K562 (cell line): ENCODE data around the gene WDR90. TPM values are rescaled to one million over a fixed set of nuclear protein-coding genes. Genes with fewer than 3 reads are reported as not detected.

ENCODE experiments used
- ATAC-seq: fragments of 200-7000 bp; cut with Tn5 transposase; 3 replicates; pipeline ENCODE4 v1.9.1; 2020; ENCODE audit warnings: moderate library complexity
- BruUV-seq: library from RNA; stranded (reverse); fragments of 400-500 nt; replicated peaks from 2 replicates; lab custom pipeline; 2021; lab: Mats Ljungman, UMichigan
- CTCF ChIA-PET: fragments of 300-600 bp; formaldehyde crosslinking; extraction: SDS; loops from one replicate; lab custom pipeline; 2021; ENCODE audit warnings: low intra/inter-chr PET ratio; lab: Yijun Ruan, JAX
- POLR2A ChIA-PET: fragments of 300-600, 350-650 bp; sonication (Branson Sonifier 250); formaldehyde crosslinking; extraction: SDS; loops from one replicate; lab custom pipeline; 2021; ENCODE audit warnings: antibody characterized with exemption, inconsistent platforms; lab: Yijun Ruan, JAX
- DNase-seq, 4 experiments: peaks; one replicate each; pipeline versions ENCODE4 v3.0.0 to v3.0.0-alpha.2; 2011 to 2018; ENCODE audit warnings: low spot score in 3 of 4, mixed read lengths in 3 of 4; ENCODE audit errors: extremely low read depth in 1 of 4
- FAIRE-seq: peaks from 2 replicates; lab custom pipeline; 2011; peaks lifted over from hg19 to GRCh38; lab: Jason Lieb, UNC
- H2AFZ ChIP-seq: 2 replicates; pipeline ENCODE4 v1.6.0; 2011; ENCODE audit warnings: low read depth, low read length, control low read depth, inconsistent platforms
- H3K27ac ChIP-seq: fragments of 200-600 bp; 3 replicates; pipeline ENCODE4 v1.8.0; 2011; ENCODE audit warnings: low read depth, mild to moderate bottlenecking, control low read depth, inconsistent platforms, low read length, moderate library complexity, mixed read lengths; ENCODE audit errors: extremely low read depth
- H3K27me3 ChIP-seq, 2 experiments: fragments of 300-600 bp in 1 of 2; 2 replicates in 1 of 2; 3 replicates in 1 of 2; pipeline versions ENCODE4 v1.6.0 to v1.8.0; 2011; ENCODE audit warnings: inconsistent platforms in 2 of 2, low read length in 2 of 2, mild to moderate bottlenecking in 1 of 2, mixed read lengths in 1 of 2, moderate library complexity in 1 of 2; ENCODE audit not compliant: control insufficient read depth in 2 of 2, insufficient read depth in 2 of 2
- H3K36me3 ChIP-seq: fragments of 300-600 bp; 3 replicates; pipeline ENCODE4 v1.8.0; 2011; ENCODE audit warnings: mild to moderate bottlenecking, low read length, inconsistent platforms; ENCODE audit not compliant: control insufficient read depth, insufficient read depth
- H3K4me1 ChIP-seq, 2 experiments: fragments of 200-600 bp in 1 of 2; replicated peaks in 1 of 2; 2 replicates in 1 of 2; 3 replicates in 1 of 2; pipeline versions ENCODE4 v1.5.1 to v1.8.0; 2011; ENCODE audit warnings: inconsistent platforms in 2 of 2, low read length in 2 of 2, mild to moderate bottlenecking in 1 of 2, mixed read lengths in 1 of 2, moderate library complexity in 1 of 2; ENCODE audit not compliant: control insufficient read depth in 2 of 2, insufficient read depth in 2 of 2
- H3K4me2 ChIP-seq: 2 replicates; pipeline ENCODE4 v1.6.1; 2011; ENCODE audit warnings: low read length, control low read depth, inconsistent platforms, mixed read lengths; ENCODE audit not compliant: insufficient read depth
- H3K4me3 ChIP-seq: fragments of 200-600 bp; sonication (generic), shearing (Covaris generic); 2 replicates; pipeline ENCODE4 v1.5.1; 2016; ENCODE audit warnings: control low read depth, inconsistent platforms
- H3K79me2 ChIP-seq: fragments of 200-600 bp; 3 replicates; pipeline ENCODE4 v1.8.0; 2011; ENCODE audit warnings: low read length, inconsistent platforms; ENCODE audit not compliant: control insufficient read depth, insufficient read depth
- H3K9ac ChIP-seq, 2 experiments: 2 replicates each; pipeline versions ENCODE4 v1.6.0 to v1.6.1; 2011; ENCODE audit warnings: low read depth in 2 of 2, low read length in 2 of 2, control low read depth in 1 of 2, inconsistent platforms in 1 of 2, mild to moderate bottlenecking in 1 of 2, mixed read lengths in 1 of 2; ENCODE audit not compliant: insufficient read depth in 1 of 2
- H3K9me1 ChIP-seq: one replicate; pipeline ENCODE4 v1.6.0; 2011; ENCODE audit warnings: inconsistent platforms, mild to moderate bottlenecking, low read length, moderate library complexity; ENCODE audit not compliant: control insufficient read depth, insufficient read depth
- H3K9me3 ChIP-seq: replicated peaks from 2 replicates; pipeline ENCODE4 v1.5.1; 2011; ENCODE audit warnings: low read depth, low read length, inconsistent platforms; ENCODE audit not compliant: control insufficient read depth, insufficient read depth
- H4K20me1 ChIP-seq: replicated peaks from 2 replicates; pipeline ENCODE4 v1.6.1; 2011; ENCODE audit warnings: low read length, inconsistent platforms, mixed read lengths; ENCODE audit not compliant: control insufficient read depth, insufficient read depth
- BDP1 ChIP-seq: IDR thresholded peaks from 3 replicates; pipeline ENCODE4 v1.6.1; 2011; ENCODE audit not compliant: insufficient read length, insufficient read depth
- CHD1 ChIP-seq: fragments of 200-600 bp; sonication (generic); IDR thresholded peaks from one replicate; pipeline ENCODE4 v1.6.1; 2012; ENCODE audit warnings: mild to moderate bottlenecking, moderate library complexity, low read length, inconsistent platforms
- CREM ChIP-seq: IDR thresholded peaks from 2 replicates; pipeline ENCODE4 v1.6.1; 2014; ENCODE audit warnings: antibody characterized with exemption, low read depth
- CTBP1 ChIP-seq: fragments of 450-650 bp; IDR thresholded peaks from 2 replicates; pipeline ENCODE4 v1.6.1; 2016; ENCODE audit warnings: borderline replicate concordance
- CTCF ChIP-seq, 3 experiments: IDR thresholded peaks in 2 of 3; conservative IDR thresholded peaks in 1 of 3; 2 replicates each; pipeline ENCODE4 v1.5.1; 2011 to 2012; ENCODE audit warnings: low read length in 3 of 3, mild to moderate bottlenecking in 3 of 3, control low read depth in 2 of 3, improper control_type of control experiment in 1 of 3, inconsistent platforms in 1 of 3, low read depth in 1 of 3, mixed read lengths in 1 of 3, moderate library complexity in 1 of 3; ENCODE audit not compliant: insufficient read depth in 2 of 3
- ETS1 ChIP-seq: conservative IDR thresholded peaks from 2 replicates; pipeline ENCODE4 v1.6.1; 2011; ENCODE audit warnings: low read depth, mild to moderate bottlenecking, low read length; ENCODE audit not compliant: control insufficient read depth
- PCBP1 ChIP-seq: fragments of 200-400 bp; formaldehyde crosslinking; IDR thresholded peaks from 2 replicates; pipeline ENCODE4 v1.6.1; 2018; ENCODE audit warnings: mild to moderate bottlenecking, low read depth, low read length; ENCODE audit not compliant: poor library complexity, severe bottlenecking
- RAD21 ChIP-seq, 2 experiments: fragments of 250-450 bp in 1 of 2; fragments of 450-650 bp in 1 of 2; sonication (Bioruptor Pico) in 1 of 2; formaldehyde crosslinking in 1 of 2; IDR thresholded peaks in 1 of 2; conservative IDR thresholded peaks in 1 of 2; 2 replicates each; pipeline versions ENCODE4 v1.4.0 to v1.8.0; 2020 to 2022; ENCODE audit warnings: mild to moderate bottlenecking in 2 of 2, moderate library complexity in 1 of 2
- SP1 ChIP-seq: sonication (generic); formaldehyde crosslinking; IDR thresholded peaks from 2 replicates; pipeline ENCODE4 v1.8.1; 2022; ENCODE audit warnings: mild to moderate bottlenecking, missing genetic modification reagents
- WGBS: fragments of 100-300 bp; shearing (Covaris generic); methylation state at CpG from one replicate; pipeline ENCODE4 v1.1.6; 2016; ENCODE audit warnings: low coverage, mixed read lengths; ENCODE audit not compliant: insufficient coverage; ENCODE audit errors: missing lambda C conversion rate; 5-methylcytosine and 5-hydroxymethylcytosine counted together
- in situ Hi-C: fragments of 300-500 bp; cut with MboI; formaldehyde crosslinking; loops from 4 replicates; pipeline ENCODE4 v1.15.0; 2018; ENCODE audit warnings: inconsistent platforms, mixed read lengths
- intact Hi-C: fragments of 100-400 bp; cut with micrococcal nuclease; formaldehyde crosslinking; loops from 2 replicates; pipeline ENCODE4 v1.14.2; 2022
- polyA plus RNA-seq, 8 experiments: library from polyadenylated mRNA; depleted of rRNA in 4 of 8; stranded (reverse) in 5 of 8; unstranded in 3 of 8; fragments of >200 nt; fragmentation: Nextera tagmentation in 2 of 8; fragmentation: Illumina TruSeq in 1 of 8; extraction: Ambion mirVana in 2 of 8; extraction: Trizol in 1 of 8; gene quantifications; 2 replicates each; pipeline versions ENCODE4 v1.2.1 to v1.2.3, GENCODE V29; 2011 to 2014; ENCODE audit warnings: inconsistent platforms in 1 of 8, missing spikeins in 1 of 8
- total RNA-seq, 7 experiments: library from RNA; depleted of rRNA in 6 of 7; stranded (reverse); fragments of >200 nt in 6 of 7; fragmentation: Illumina TruSeq in 2 of 7; extraction: Trizol in 2 of 7; gene quantifications; 2 replicates each; pipeline versions ENCODE4 v1.2.1 to v1.2.3, GENCODE V29; 2011 to 2021; ENCODE audit warnings: low replicate concordance in 1 of 7
- TF ChIP-seq, protein P1 (sequence below): IDR thresholded peaks from 2 replicates; pipeline ENCODE4 v1.6.1; 2011; ENCODE audit warnings: borderline replicate concordance, low read depth, mild to moderate bottlenecking, moderate library complexity, low read length; ENCODE audit not compliant: insufficient read depth, poor library complexity, severe bottlenecking
- TF ChIP-seq, protein P2 (sequence below): fragments of 250-450 bp; sonication (Bioruptor Pico); IDR thresholded peaks from 2 replicates; pipeline ENCODE4 v1.5.1; 2021; ENCODE audit warnings: mild to moderate bottlenecking
- TF ChIP-seq, protein P3 (sequence below): sonication (generic); formaldehyde crosslinking; IDR thresholded peaks from 2 replicates; pipeline ENCODE4 v1.8.1; 2023; ENCODE audit warnings: mild to moderate bottlenecking, missing genetic modification reagents

WDR90 gene
- total and polyA plus RNA-seq, 9 of the 15 experiments (the other 6 are each of a cell fraction or from before 2014, with no cell fraction given), result 0.44 to 12.6 (median 3.3) TPM

- no peak overlapping the region for H3K27ac ChIP-seq
- ChIA-PET CTCF (no interaction called here), POLR2A (interaction anchor here (1.4 kb wide), 1 partner anchor 10 kb away, joined by 5 read pairs; no protein-coding TSS in a partner anchor)
- in situ Hi-C loops (no loop called here), intact Hi-C loops (no loop called here)
- H2AFZ ChIP-seq, result no peak overlapping the region
- peaks cover 29 to 98% of the 10 kb centered on the region in 2 experiments for H3K4me1 ChIP-seq
- ATAC-seq, result no peak
- H3K9ac ChIP-seq, result no peak overlapping the region
- H3K9me3 ChIP-seq, result no peaks in the 10 kb centered on the region
- H3K4me3 ChIP-seq, result no peak overlapping the region
- H3K79me2 ChIP-seq, result peaks cover 48% of the 10 kb centered on the region
- 87% methylated on average over 2 of the region's 10 CpGs for WGBS
- peaks cover 68% of the 10 kb centered on the region for H3K36me3 ChIP-seq
- DNase-seq, result peak in 1 of 4 experiments; percentile 52
- no peak for FAIRE-seq
- H3K4me2 ChIP-seq, result no peak overlapping the region
- H3K9me1 ChIP-seq, result peaks cover 15% of the 10 kb centered on the region
- BruUV-seq, result no TSS peak
- no peaks in the 10 kb centered on the region for H3K27me3 ChIP-seq
- peaks cover 18% of the 10 kb centered on the region for H4K20me1 ChIP-seq
- no peak for TF ChIP-seq BDP1
- TF ChIP-seq, protein P1, sequence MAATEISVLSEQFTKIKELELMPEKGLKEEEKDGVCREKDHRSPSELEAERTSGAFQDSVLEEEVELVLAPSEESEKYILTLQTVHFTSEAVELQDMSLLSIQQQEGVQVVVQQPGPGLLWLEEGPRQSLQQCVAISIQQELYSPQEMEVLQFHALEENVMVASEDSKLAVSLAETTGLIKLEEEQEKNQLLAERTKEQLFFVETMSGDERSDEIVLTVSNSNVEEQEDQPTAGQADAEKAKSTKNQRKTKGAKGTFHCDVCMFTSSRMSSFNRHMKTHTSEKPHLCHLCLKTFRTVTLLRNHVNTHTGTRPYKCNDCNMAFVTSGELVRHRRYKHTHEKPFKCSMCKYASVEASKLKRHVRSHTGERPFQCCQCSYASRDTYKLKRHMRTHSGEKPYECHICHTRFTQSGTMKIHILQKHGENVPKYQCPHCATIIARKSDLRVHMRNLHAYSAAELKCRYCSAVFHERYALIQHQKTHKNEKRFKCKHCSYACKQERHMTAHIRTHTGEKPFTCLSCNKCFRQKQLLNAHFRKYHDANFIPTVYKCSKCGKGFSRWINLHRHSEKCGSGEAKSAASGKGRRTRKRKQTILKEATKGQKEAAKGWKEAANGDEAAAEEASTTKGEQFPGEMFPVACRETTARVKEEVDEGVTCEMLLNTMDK, result peak; percentile 68
- no peak for TF ChIP-seq PCBP1
- peak; percentile 40; the same call in 1 of the 2 replicates for TF ChIP-seq CREM
- TF ChIP-seq ETS1, result no peak
- TF ChIP-seq, protein P2, sequence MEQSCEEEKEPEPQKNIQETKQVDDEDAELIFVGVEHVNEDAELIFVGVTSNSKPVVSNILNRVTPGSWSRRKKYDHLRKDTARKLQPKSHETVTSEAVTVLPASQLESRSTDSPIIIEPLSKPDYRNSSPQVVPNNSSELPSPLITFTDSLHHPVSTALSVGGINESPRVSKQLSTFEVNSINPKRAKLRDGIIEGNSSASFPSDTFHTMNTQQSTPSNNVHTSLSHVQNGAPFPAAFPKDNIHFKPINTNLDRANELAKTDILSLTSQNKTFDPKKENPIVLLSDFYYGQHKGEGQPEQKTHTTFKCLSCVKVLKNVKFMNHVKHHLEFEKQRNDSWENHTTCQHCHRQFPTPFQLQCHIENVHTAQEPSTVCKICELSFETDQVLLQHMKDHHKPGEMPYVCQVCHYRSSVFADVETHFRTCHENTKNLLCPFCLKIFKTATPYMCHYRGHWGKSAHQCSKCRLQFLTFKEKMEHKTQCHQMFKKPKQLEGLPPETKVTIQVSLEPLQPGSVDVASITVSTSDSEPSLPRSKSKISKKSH (CRISPR knock-in tag), result no peak
- TF ChIP-seq, protein P3, sequence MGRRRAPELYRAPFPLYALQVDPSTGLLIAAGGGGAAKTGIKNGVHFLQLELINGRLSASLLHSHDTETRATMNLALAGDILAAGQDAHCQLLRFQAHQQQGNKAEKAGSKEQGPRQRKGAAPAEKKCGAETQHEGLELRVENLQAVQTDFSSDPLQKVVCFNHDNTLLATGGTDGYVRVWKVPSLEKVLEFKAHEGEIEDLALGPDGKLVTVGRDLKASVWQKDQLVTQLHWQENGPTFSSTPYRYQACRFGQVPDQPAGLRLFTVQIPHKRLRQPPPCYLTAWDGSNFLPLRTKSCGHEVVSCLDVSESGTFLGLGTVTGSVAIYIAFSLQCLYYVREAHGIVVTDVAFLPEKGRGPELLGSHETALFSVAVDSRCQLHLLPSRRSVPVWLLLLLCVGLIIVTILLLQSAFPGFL (CRISPR knock-in tag), result no peak
- no peak for TF ChIP-seq CHD1
- TF ChIP-seq CTBP1, result no peak
- TF ChIP-seq CTCF (IDR thresholded peaks at IDR 0.05 in 2 of 3, conservative IDR thresholded peaks at IDR 0.05 in 1 of 3; ENCODE audit: insufficient read depth in 2 of 3, low read depth in 1 of 3, low read length in 3 of 3), result peak; percentile 46 to 59 (median 48)
- TF ChIP-seq RAD21 (CRISPR knock-in tag; conservative IDR thresholded peaks at IDR 0.05 in 1 of 2, IDR thresholded peaks at IDR 0.05 in 1 of 2), result peak in 1 of 2 experiments; percentile 8; a peak in 1 of 4 replicates
- no peak for TF ChIP-seq SP1 (CRISPR knock-in tag)
Observed at GRCh38 chr16:685967-686366, 36.8 kb downstream of the WDR90 start.
